Subcutaneous adipose tissue (tissue), 4 donors: Measurements from ENCODE around the gene DNAAF8. TPM values are rescaled to one million over a fixed set of nuclear protein-coding genes. Genes with fewer than 3 reads are reported as not detected.

Experiments used
- CTCF ChIP-seq: fragments of 450-650 bp; IDR thresholded peaks from one replicate; pipeline ENCODE4 v1.5.1; 2016; ENCODE audit warnings: low read depth, mild to moderate bottlenecking, control low read depth, antibody characterized with exemption, moderate library complexity
- total RNA-seq, 4 donors: library from RNA; depleted of rRNA; stranded (reverse); fragments of >200 nt; gene quantifications; one replicate each; pipeline ENCODE4 v1.1.0, GENCODE V29; 2016

Gene DNAAF8
- total RNA-seq, 4 donors from 2014 or later, result 0.44 to 1.6 (median 0.91) TPM

- TF ChIP-seq CTCF, result no peak
Measured at GRCh38 chr16:4762205-4762604, 27.9 kb downstream of the DNAAF8 start.

DNA sequence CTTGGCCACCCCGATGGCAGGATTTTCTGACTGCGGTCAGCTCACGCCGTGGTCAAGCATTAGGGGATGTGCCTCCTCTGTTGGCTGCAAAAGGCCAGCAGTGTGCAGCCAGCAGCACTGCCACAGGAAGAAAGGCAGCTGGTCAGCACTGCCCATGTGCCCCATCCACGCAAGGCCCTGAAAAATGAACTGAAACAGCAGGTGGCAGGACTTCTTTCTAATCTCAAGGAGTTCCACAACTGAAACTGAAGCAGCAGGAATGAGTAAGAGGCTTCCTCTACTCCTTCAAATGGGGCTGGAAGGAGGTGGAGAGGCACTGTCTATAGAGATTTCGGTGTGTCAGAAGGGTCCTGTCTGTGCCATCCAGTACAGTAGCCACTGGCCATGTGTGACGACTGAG, 29.5 kb downstream of the DNAAF8 start:
- no peak for TF ChIP-seq CTCF

DNA sequence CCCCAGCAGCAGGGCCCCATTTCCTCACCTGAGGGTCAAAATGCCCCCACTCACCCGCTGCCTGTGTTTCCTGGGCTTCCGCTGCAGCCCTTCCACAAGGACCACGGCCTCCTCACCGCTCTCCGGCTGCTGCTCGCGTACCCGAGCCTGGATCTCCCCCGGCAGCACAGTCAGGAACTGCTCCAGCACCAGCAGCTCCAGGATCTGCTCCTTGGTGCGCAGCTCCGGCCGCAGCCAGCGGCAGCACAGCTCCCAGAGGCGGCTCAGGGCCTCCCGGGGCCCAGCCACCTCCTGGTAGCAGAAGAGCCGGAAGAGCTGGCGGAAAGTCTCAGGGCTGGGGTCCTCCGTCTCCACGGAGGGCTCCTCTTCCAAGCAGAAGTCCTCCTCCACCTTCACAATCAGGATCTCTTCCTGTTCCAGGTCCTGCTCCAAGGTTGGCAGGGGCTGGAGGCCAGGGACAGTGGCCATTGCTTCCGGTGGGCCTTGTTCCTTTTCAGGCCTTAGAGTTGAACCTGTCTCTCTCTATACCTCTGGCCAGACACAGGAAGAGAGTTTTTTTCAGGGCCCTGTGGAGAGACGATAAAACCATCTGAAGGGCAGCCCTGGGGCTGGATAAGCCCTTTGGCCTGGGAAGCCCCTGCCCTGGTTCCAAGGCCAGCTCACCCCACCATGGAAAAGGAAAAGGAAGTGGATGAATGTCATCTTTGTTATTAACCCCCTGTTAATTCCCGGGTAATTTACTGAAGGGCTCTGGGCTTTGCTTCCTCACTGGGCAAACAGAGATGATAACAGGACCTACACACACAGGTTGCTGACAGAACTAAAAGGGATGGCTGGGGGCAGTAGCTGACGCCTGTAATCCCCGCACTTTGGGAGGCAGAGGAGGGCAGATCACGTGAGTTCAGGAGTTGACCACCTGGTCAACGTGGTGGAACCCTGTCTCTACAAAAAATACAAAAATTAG, 31.5 kb downstream of the DNAAF8 start:
- no peak for TF ChIP-seq CTCF

DNA sequence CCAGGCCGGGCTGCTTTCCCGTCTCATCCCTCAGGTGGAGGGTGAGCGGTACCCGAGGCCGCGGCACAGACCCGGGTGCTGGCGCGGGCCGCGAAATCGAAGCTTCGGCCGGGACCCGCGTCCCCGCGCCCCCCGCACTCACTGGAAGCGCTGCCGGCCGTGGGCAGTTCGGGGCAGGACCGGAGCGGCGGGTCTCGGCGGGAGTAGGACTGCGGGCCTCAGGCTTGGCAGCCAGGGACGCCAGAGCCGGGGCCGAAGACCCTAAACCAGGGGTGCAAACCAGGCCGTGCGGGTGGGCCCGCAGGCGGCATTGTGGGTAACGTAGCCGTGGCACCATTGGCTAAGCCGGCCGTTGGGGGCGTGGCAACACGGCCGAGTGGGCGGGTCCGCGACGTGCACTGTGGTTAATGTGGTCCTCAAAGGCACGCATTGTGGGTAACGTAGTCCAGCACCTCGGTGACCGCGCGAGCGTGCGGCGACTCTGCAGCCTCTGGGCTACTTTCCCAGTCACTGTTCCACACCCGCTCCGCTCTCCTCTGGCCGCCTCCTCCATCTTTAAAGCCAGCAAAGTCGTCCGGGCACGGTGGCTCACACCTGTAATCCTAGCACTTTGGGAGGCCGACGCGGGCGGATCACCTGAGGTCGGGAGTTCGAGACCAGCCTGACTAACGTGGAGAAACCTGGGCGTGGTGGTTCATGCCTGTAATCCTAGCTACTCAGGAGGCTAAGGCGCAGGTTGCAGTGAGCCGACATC, 32.7 kb downstream of the DNAAF8 start, which contains the start of gene ZNF500:
Gene ZNF500 (minus strand): TSS at position 288 of the 754 bp plus-strand sequence. CDS start 1,184 bp downstream, outside the sequence.
- no peak for TF ChIP-seq CTCF

DNA sequence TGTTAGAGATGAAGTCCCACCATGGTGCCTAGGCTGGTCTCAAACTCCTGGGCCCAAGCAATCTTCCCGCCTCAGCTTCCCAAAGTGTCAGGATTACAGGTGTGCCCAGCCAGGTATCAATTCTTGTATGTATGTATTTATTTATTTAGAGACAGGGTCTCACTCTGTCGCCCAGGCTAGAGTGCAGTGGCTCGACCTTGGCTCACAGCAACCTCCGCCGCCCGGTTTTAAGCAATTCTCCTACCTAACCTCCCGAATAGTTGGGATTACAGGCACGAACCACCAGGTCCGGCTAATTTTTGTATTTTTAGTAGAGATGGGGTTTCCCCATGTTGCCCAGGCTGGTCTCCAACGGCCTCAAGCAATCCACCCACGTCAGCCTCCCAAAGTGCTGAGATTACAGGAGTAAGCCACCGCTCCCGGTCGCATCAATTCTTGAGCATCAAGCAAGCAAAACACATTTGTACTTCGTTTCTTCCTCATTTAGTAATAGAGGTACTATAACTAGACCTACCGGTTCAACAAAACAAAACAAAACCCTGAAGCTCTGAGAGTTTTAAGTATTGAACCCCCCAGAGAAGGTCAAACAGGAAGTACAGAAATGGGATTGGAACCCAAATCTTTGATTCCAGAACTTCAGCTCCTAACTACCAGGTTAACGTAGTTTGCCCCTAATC, 33.7 kb downstream of the DNAAF8 start:
- TF ChIP-seq CTCF, result no peak

GRCh38 chr16:4768549-4769305, 34.4 kb downstream of the DNAAF8 start:
- no peak for TF ChIP-seq CTCF
